HG03103 (cell line): ENCODE measurements around the gene DGLUCY.
A peak's percentile ranks its signal among the peaks of the same experiment; 100 is the strongest.
"Not testable (repeated sequence)": the region's sequence is repeated elsewhere in the genome, so short reads cannot be mapped to it uniquely, and the experiment has no call there.

ENCODE experiments used
- ATAC-seq: cut with Tn5 transposase; IDR thresholded peaks from one replicate; pipeline ENCODE4 v1.9.1; 2021; ENCODE audit warnings: low read depth; ENCODE audit not compliant: unreplicated experiment

Gene DGLUCY

GRCh38 chr14:91108941-91109611 lies 4.8 kb upstream of the DGLUCY start:
- no peak for ATAC-seq

GRCh38 chr14:91111443-91111842 lies 2.4 kb upstream of the DGLUCY start:
- ATAC-seq, result no peak

DNA sequence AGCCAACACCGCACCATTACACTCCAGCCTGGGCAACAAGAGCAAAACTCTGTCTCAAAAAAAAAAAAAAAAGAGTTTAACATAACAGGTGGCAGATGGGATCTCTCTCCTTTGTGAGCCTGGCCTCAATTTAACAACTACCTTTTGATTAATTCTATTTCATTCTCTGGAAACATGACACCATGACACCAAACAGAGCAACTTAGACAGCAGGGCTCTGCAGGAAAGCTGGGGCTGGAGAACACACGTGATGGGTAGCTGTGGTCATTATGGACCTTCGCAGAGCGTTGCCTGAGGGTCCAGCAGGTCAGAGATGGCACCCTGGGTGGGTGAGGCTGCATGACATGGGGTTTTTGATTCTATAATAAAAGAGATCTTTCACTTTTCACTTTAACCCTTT lies 1.7 kb upstream of the DGLUCY start:
- no peak for ATAC-seq

DNA sequence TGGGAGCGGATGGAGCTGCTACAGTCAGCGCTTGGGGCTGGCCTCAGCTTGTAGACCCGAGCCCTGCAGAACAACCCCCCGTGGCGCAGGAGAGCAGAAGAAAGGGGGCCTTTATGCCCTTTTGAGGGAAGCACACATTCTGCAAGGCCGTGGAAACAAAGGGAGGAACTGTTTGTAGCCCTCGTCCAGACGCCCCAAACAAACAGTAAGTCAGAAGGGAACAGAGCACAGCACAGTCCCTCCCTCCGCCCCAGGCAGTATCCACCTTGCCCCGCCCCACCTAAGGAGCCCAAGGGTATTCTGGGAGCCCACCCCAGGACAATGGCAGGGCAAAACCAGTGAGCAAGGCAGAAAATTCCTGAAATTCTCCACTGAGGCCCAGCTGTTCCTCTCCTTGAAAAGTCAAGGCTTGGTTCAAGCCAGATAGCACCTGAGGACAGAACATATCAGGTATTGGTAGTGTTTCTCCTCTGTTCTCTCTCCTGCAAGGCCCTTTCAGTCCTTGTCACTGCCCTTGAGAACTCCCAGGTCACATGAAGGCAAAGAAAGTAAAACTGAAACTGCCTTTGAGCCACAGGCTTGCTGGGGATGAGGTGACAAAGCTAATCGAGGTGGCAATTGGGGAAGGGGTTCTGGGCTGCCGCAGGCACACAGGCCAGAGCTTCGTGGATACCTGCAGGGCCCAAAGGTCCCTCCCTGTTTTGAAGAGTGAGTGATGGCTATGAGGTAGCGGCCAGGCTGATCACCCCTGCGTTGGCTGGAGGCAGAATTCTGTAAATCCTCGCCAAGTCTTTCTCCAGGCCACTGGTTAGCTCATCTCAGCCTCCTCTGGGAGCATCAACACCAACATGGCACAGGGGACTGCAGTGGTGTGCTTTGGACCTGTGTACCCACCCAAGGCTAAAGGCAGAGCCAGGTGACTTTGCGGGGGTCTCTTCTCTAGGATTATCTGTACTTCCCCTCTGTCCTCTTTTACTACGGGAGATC lies 499 bp downstream of the DGLUCY start:
- peak; percentile 70 for ATAC-seq

- no peak for ATAC-seq
These were observed 2.3 kb downstream of the DGLUCY start for GRCh38 chr14:91115986-91116770.

DNA sequence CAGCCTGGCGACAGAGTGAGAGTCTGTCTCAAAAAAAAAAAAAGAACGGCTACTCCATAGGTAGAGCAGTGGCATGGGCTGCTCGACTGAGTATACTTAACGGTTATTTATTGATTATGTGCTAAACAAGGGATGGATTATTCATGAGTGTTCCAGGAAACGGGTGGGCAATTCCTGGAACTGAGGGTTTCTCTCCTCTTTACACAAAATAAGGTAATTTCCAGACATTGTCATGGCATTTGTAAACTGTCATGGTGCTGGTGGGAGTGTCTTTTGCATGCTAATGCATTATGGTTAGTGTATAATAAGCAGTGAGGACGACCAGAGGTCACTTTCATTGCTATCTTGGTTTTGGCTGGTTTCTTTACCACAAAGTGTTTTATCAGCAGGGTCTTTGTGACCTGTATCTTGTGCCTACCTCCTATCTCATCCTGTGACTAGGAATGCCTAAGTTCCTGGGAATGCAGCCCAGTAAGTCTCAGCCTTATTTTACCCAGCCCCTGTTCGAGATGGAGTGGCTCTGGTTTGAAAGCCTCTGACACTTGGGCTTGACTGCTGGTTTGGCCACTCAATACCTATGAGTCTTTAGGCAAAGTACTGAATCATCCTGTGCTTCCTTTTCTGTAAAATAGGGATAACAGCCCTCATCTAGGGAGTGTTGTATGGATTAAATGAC lies 3.2 kb downstream of the DGLUCY start:
- no peak for ATAC-seq

DNA sequence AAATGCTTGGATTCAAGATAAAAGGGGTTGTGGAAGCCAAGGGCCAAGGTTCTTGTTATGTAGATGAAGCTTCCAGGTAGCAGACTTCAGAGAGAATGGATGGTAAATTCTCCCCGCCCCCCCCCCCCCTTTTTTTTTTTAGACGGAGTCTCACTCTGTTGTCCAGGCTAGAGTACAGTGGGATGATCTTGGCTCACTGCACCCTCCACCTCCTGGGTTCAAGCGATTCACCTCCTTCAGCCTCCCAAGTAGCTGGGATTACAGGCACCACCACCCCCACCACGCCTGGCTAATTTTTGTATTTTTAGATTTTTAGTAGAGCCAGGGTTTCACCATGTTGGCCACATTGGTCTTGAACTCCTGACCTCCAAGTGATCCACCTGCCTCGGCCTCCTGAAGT lies 4.1 kb downstream of the DGLUCY start:
- no peak for ATAC-seq

- ATAC-seq, result no peak
These were observed 4.7 kb downstream of the DGLUCY start for GRCh38 chr14:91118511-91119068.

- no peak for ATAC-seq
These were observed 5.9 kb downstream of the DGLUCY start for GRCh38 chr14:91119556-91120311.

- ATAC-seq, result no peak
These were observed 9.3 kb downstream of the DGLUCY start for GRCh38 chr14:91123201-91123600.

DNA sequence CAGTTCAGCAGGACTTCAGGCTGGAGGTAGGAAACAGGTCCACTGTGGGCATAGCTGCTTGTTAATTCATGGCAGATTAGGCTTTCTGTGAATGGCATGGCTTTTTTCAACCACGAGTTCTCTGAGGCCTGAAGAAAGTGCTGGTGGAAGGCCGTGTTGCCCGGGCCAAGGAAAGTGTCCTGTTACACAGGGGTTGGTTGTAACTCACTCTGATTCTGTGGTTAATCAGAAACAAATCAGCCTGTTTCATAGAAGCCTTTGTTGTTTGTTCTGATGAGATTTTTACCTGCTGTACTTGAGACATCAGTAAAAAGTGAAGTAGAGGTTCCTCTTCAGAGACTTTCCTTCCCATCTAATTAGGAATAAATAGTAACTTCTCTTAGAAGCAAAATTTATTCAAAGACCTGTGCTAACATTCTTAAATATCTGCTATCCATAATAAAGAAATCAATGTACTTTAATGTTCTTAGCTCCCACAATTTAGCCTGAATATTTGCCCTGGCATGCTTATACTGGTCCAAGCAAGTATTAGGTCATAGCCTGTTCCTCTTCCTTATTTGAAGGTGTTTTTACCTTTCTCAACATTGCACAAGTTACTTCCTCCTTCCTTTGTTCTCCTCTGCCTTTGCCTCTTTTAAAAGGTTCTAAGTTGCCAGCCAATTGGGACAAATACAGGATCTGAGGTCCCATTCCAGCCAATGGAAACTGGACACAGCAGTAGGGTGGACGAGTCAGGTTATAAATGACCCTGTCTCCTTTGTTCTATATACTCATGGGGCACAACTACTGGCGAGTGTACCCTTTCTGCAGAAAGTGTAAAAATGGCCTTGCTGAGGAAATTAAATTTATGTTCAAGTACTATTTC lies 10.8 kb downstream of the DGLUCY start:
- not testable (repeated sequence) for ATAC-seq

- ATAC-seq, result no peak
These were observed 11.4 kb downstream of the DGLUCY start for GRCh38 chr14:91125271-91125660.

DNA sequence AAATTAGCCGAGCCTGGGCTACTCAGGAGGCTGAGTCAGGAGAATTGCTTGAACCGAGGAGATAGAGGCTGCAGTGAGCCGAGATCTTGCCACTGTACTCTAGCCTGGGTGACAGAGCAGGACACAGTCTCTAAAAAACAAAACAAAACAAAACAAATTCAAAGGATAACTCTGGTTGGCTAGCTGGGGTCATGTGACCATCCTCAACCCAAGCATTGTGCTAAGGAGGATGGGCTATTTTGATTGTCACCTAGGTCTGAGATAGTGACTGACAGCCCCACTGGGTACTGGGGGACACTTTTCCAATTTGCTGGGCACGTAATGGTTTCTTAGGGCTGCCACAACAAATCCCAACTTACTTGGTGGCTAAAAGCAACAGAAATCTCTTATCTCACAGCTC lies 11.9 kb downstream of the DGLUCY start:
- ATAC-seq, result no peak

- no peak for ATAC-seq
These were observed 12.9 kb downstream of the DGLUCY start for GRCh38 chr14:91126761-91127160.

- ATAC-seq, result no peak
These were observed 13.5 kb downstream of the DGLUCY start for GRCh38 chr14:91127401-91127801.

DNA sequence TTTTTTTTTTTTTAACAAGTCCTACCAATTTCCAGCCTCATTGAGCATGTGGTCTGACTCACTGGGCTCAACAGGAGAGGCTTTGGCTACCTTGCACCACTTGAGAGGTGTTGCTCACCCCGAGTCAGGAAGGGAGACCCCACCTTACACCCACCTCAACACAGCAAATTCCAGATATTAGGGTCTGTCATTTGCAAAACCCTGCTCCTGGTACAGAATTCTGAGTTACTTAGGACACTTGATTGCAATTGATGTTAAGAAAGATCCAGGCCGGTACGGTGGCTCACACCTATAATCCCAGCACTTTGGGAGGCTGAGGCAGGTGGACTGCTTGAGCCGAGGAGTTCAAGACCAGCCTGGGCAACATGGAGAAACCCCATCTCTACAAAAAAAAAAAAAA lies 14.1 kb downstream of the DGLUCY start:
- ATAC-seq, result no peak

DNA sequence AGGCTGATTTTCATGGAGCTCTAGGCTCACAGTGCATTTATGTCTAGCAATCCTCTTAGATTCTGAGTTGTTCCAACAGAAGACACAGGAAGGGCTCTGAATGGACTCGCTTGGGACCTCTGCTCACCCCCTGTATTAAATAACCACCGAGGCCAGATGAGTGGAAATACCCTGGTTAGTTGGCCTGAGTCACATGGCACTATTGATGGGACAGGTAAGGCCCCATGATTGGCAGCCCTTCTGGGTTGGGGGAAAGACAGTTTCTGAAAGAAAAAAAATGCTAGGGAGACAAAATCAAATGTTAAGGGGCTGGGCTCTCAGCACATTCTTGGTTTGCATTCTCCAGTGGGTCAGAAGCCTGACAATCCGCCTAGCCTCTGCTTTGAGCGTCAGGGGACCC lies 14.8 kb downstream of the DGLUCY start:
- ATAC-seq, result no peak

GRCh38 chr14:91129261-91129660 lies 15.4 kb downstream of the DGLUCY start:
- no peak for ATAC-seq

DNA sequence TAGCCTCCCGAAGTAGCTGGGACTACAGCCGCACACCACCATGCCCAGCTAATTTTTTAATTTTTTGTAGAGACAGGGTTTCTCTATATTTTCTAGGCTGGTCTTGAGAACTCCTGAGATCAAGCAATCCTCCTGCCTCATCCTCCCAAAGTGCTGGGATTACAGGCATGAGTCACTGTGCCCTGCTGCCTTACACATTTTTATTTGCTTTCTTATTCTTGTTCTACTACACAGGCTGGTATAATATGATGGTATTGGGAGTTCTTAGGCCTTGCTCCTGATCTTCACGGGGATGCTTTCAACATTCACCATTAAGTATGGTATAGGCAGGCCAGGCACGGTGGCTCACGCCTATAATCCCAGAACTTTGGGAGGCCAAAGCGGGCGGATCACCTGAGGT lies 21.2 kb downstream of the DGLUCY start:
- ATAC-seq, result no peak
